Activated B cell treated with CpG ODN at 0.5 μM for 24 hours (primary cell): ENCODE measurements around the gene DCLK2. TPM values are rescaled to one million over a fixed set of nuclear protein-coding genes. Genes with fewer than 3 reads are reported as not detected.

Source experiments
- ATAC-seq: fragments of 200-7000 bp; cut with Tn5 transposase; one replicate; pipeline ENCODE4 v1.10.0; 2021; ENCODE audit warnings: low read depth, mild to moderate bottlenecking, moderate library complexity
- CTCF ChIA-PET: fragments of 350-600 bp; sonication (Branson Sonifier 250); formaldehyde crosslinking; loops from one replicate; lab custom pipeline; 2021; ENCODE audit warnings: antibody characterized with exemption; lab: Charles Lee
- POLR2A ChIA-PET: fragments of 350-600 bp; sonication (Branson Sonifier 250); formaldehyde crosslinking; loops from one replicate; lab custom pipeline; 2021; ENCODE audit warnings: antibody characterized with exemption; lab: Charles Lee
- DNase-seq: peaks from one replicate; pipeline ENCODE4 v3.0.0; 2022
- H3K27ac Mint-ChIP-seq: one replicate; pipeline ENCODE4 v1.8.0; 2020; ENCODE audit warnings: mixed read lengths
- H3K27me3 Mint-ChIP-seq: one replicate; pipeline ENCODE4 v1.8.0; 2021; ENCODE audit warnings: mixed read lengths
- H3K36me3 Mint-ChIP-seq: one replicate; pipeline ENCODE4 v1.8.0; 2021; ENCODE audit warnings: low read depth, mixed read lengths
- H3K4me1 Mint-ChIP-seq: one replicate; pipeline ENCODE4 v1.8.0; 2021; ENCODE audit warnings: mixed read lengths
- H3K4me3 Mint-ChIP-seq: one replicate; pipeline ENCODE4 v1.8.0; 2020; ENCODE audit warnings: mild to moderate bottlenecking, mixed read lengths
- H3K9me3 Mint-ChIP-seq: one replicate; pipeline ENCODE4 v1.8.0; 2020; ENCODE audit warnings: mixed read lengths
- intact Hi-C: fragments of 100-400 bp; cut with micrococcal nuclease; formaldehyde crosslinking; loops from one replicate; pipeline ENCODE4 v1.15.1; 2024
- total RNA-seq: library from RNA; stranded (reverse); gene quantifications from 2 replicates; pipeline ENCODE4 v1.2.3, GENCODE V29; 2022
- TF ChIP-seq, protein P1 (sequence below): fragments of 200-600 bp; IDR thresholded peaks from one replicate; pipeline ENCODE4 v1.8.0; 2022; ENCODE audit warnings: antibody characterized with exemption, mild to moderate bottlenecking

The DCLK2 gene
- total RNA-seq, 1 donor from 2014 or later: 3.4 TPM

DNA sequence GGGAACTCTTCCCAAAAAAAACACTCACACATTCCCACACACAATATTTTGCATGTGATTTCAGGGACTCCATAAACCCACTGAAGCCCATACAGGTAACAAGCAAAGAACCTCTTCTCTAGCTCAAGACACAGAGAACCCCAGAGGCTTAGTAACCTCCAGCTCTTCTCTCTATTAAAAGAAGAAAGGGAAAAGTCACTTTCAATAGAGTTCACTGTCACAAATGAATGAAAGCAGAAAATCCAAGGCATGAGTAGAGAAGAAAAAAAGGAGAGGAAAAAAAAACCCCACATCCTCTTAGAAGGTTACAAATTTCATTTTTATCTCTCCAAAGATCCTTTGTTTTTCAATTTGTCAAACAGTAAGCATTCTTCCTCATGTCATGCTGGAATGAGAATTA, 30.7 kb upstream of the DCLK2 start:
- H3K27ac Mint-ChIP-seq: no peak overlapping the region
- no peak overlapping the region for H3K4me3 Mint-ChIP-seq
- intact Hi-C loops: no loop called here
- no peaks in the 10 kb centered on the region for H3K36me3 Mint-ChIP-seq
- no peaks in the 10 kb centered on the region for H3K9me3 Mint-ChIP-seq
- ChIA-PET POLR2A (no interaction called here), CTCF (no interaction called here)
- TF ChIP-seq, protein P1, sequence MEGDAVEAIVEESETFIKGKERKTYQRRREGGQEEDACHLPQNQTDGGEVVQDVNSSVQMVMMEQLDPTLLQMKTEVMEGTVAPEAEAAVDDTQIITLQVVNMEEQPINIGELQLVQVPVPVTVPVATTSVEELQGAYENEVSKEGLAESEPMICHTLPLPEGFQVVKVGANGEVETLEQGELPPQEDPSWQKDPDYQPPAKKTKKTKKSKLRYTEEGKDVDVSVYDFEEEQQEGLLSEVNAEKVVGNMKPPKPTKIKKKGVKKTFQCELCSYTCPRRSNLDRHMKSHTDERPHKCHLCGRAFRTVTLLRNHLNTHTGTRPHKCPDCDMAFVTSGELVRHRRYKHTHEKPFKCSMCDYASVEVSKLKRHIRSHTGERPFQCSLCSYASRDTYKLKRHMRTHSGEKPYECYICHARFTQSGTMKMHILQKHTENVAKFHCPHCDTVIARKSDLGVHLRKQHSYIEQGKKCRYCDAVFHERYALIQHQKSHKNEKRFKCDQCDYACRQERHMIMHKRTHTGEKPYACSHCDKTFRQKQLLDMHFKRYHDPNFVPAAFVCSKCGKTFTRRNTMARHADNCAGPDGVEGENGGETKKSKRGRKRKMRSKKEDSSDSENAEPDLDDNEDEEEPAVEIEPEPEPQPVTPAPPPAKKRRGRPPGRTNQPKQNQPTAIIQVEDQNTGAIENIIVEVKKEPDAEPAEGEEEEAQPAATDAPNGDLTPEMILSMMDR: no peak
- H3K27me3 Mint-ChIP-seq: no peaks in the 10 kb centered on the region
- no peak for DNase-seq
- no peak for ATAC-seq
- H3K4me1 Mint-ChIP-seq: no peaks in the 10 kb centered on the region

DNA sequence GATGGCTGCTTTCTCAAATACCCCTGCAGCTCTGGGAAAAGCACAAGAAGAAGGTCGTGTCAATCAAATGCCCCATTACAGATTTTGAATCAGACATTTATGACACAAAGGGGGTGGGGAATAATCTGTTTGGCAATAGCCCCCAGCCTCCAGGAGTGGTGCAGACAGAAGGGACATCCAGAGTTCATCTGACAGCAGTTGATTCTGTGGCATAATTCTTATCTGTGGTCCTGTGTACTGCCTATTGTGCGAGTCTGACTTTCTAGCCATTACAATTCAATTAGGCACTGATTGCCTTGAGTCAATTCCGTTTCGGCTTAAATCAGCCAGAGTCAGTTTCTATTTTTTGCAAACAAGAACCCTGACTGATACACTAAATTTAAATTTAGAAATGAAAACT, 28.6 kb upstream of the DCLK2 start:
- Mint-ChIP-seq H3K36me3 (no peaks in the 10 kb centered on the region), H3K4me1 (no peaks in the 10 kb centered on the region), H3K27me3 (no peaks in the 10 kb centered on the region), H3K27ac (no peak overlapping the region), H3K9me3 (no peaks in the 10 kb centered on the region), H3K4me3 (no peak overlapping the region)
- intact Hi-C loops: no loop called here
- CTCF ChIA-PET: no interaction called here
- POLR2A ChIA-PET: no interaction called here
- TF ChIP-seq, protein P1: no peak
- DNase-seq: no peak
- no peak for ATAC-seq

DNA sequence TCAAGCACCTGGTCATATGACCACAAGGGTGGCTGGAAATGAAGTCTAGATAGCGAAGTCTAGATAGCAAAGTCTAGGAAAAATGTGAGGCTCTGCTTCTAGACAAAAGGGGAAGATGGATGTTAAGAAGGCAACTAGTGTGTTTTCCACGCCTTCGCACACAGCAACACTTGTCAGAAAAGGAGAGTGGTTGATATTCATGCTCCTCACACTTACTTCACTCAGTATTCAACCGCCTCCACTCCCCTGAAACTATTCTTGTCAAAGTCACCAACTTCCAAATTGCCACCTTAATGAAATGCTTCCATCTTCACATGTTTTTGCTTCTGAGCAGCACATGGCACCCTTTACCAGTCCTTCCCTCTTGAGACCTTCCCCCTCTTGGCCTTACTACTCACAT, 27.7 kb upstream of the DCLK2 start:
- H3K4me3 Mint-ChIP-seq: no peak overlapping the region
- H3K9me3 Mint-ChIP-seq: no peaks in the 10 kb centered on the region
- POLR2A ChIA-PET: no interaction called here
- intact Hi-C loops: no loop called here
- H3K4me1 Mint-ChIP-seq: no peaks in the 10 kb centered on the region
- no peak for ATAC-seq
- TF ChIP-seq, protein P1: no peak
- no peak for DNase-seq
- no peak overlapping the region for H3K27ac Mint-ChIP-seq
- H3K27me3 Mint-ChIP-seq: no peaks in the 10 kb centered on the region
- CTCF ChIA-PET: no interaction called here
- no peaks in the 10 kb centered on the region for H3K36me3 Mint-ChIP-seq

DNA sequence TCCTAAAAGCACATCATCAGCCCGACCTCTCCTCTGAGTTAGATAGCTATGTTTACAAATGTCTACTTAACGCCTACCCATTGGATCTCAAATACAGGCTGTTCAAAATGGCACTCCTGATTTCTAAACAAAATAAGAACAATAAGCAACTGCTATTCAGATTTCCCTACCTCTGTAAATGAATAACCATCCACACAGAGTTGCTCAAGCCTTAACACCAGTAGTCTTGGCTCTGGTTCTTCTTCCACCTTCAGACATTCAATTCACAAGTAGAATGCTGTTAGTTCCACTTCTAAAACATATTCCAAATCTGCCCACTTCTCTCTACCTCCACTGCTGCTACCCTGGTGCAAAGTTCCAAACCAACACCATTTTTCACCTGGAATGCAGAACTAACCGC, 27.1 kb upstream of the DCLK2 start:
- Mint-ChIP-seq H3K4me1 (no peaks in the 10 kb centered on the region), H3K4me3 (no peak overlapping the region), H3K36me3 (no peaks in the 10 kb centered on the region), H3K9me3 (peaks cover 3% of the 10 kb centered on the region), H3K27me3 (no peaks in the 10 kb centered on the region), H3K27ac (no peak overlapping the region)
- ChIA-PET POLR2A (no interaction called here), CTCF (no interaction called here)
- intact Hi-C loops: no loop called here
- no peak for DNase-seq
- TF ChIP-seq, protein P1: no peak
- ATAC-seq: no peak

DNA sequence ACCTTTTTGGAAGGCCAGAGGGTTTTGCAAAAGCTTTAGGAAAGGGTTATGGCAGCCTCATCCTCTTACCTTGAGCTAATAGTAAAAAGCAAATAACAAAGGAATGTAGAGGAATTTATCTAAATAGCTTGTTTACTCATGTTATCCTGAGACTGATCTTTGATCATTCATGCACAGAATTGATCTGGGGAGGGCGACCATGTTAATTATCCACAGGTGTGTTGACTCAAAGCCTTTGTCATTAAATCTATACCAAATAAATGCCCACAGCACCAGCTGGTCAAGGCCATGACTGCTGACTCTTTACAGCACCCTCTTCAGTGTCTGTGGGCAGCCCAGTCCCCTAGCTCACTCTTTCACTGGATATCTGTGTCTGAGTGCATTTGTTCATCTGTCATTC, 22.8 kb upstream of the DCLK2 start:
- TF ChIP-seq, protein P1: no peak
- Mint-ChIP-seq H3K27me3 (no peaks in the 10 kb centered on the region), H3K9me3 (peaks cover 6% of the 10 kb centered on the region), H3K27ac (no peak overlapping the region), H3K4me3 (no peak overlapping the region), H3K4me1 (no peaks in the 10 kb centered on the region), H3K36me3 (no peaks in the 10 kb centered on the region)
- no peak for DNase-seq
- intact Hi-C loops: no loop called here
- ChIA-PET POLR2A (no interaction called here), CTCF (no interaction called here)
- ATAC-seq: no peak
